ENCODE measurements around the gene NRBF2. TPM values are rescaled to one million over a fixed set of nuclear protein-coding genes. Genes with fewer than 3 reads are reported as not detected.
"Not testable (repeated sequence)": the region's sequence is repeated elsewhere in the genome, so short reads cannot be mapped to it uniquely, and the experiment has no call there.

Gene NRBF2
- total RNA-seq (2021) (14.7 and 22.1 TPM in 2 replicates), Bru-seq, nascent RNA (percentile 85 among the genes with signal in this experiment), BruChase-seq, experiment 1, labeled RNA remaining after a 2-hour chase (percentile 78 among the genes with signal in this experiment), BruChase-seq, experiment 2, labeled RNA remaining after a 6-hour chase (percentile 81 among the genes with signal in this experiment)
- long read RNA-seq, transcript NRBF2-201 (4 exons, 1,853 nt) = major isoform, 66 of 77 reads
- long read RNA-seq, partial matches to known transcripts = 2 of 77 reads
- long read RNA-seq, other reads (novel, unspliced or antisense) = 7 of 77 reads

GRCh38 chr10:63133056-63133820 lies at the start of gene NRBF2:
Gene NRBF2 (plus strand): TSS chr10:63133328. CDS start chr10:63133471, 143 bp downstream.
- ChIA-PET POLR2A (ENCODE audit: unreplicated experiment) (interaction anchor here (0.6 kb wide), 1 partner anchor 679 kb away, joined by 4 read pairs; no protein-coding TSS in a partner anchor), CTCF (no interaction called here)
- Histone ChIP-seq H3K4me1 (replicated peaks; ENCODE audit: insufficient read depth) (peaks cover 15% of the 10 kb centered on the region; the same call in 1 of the 2 replicates), H3K36me3 (ENCODE audit: low read depth) (0 out of 2 replicates have a peak, but pooled peaks cover 8% of the 10 kb centered on the region), H3K4me2 (peak within 1 kb of the TSS; percentile 84), H3K79me2 (ENCODE audit: low read depth) (peaks cover 49% of the 10 kb centered on the region), H3F3A (ENCODE audit: insufficient read depth, low read depth) (no peaks in the 10 kb centered on the region; the same call in 1 of the 2 replicates), H4K20me1 (ENCODE audit: insufficient read depth) (peaks cover 34% of the 10 kb centered on the region), H3K27ac (peak within 1 kb of the TSS; percentile 75), H2AFZ (peak within 1 kb of the TSS; percentile 93), H3K4me3 (peak within 1 kb of the TSS; percentile 87), H3K9me3 (ENCODE audit: insufficient read depth, low read depth) (peaks cover 7% of the 10 kb centered on the region), H3K27me3 (ENCODE audit: insufficient read depth, low read depth) (no peaks in the 10 kb centered on the region), H3K9me2 (ENCODE audit: insufficient read depth) (no peaks in the 10 kb centered on the region)
- no TSS peak for BruUV-seq (replicated peaks)
- DNase-seq = peak; percentile 95 to 98
- TF ChIP-seq EZH2 (IDR thresholded peaks at IDR 0.05; ENCODE audit: low read depth) (no peak), CTCF (conservative IDR thresholded peaks at IDR 0.05) (no peak; the same call in 1 of the 2 replicates)
- intact Hi-C loops (cut with micrococcal nuclease; ENCODE audit: unreplicated experiment) = loop anchor here (2.0 kb wide), 1 partner anchor 316 kb away; the partner anchor contains the start of gene EGR2

DNA sequence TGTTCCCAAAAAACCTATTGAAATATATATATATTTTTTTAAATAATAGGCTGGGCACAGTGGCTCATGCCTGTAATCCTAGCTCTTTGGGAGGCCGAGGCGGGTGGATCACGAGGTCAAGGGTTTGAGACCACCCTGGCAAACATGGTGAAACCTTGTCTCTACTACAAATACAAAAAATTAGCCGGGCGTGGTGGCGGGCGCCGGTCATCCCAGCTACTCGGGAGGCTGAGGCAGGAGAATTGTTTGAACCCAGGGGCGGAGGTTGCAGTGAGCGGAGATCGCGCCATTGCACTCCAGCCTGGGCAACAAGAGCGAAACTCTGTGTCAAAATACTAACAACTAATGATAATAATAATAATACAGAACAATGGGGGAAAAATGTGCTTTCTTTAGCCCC lies 49.7 kb upstream of the NRBF2 start:
- H3K79me2 ChIP-seq (ENCODE audit: low read depth); POLR2A ChIA-PET (ENCODE audit: unreplicated experiment); H3K27ac ChIP-seq; DNase-seq; H2AFZ ChIP-seq; H3F3A ChIP-seq (ENCODE audit: insufficient read depth, low read depth); H4K20me1 ChIP-seq (ENCODE audit: insufficient read depth); CTCF ChIA-PET; H3K36me3 ChIP-seq (ENCODE audit: low read depth); H3K27me3 ChIP-seq (ENCODE audit: insufficient read depth, low read depth); H3K9me3 ChIP-seq (ENCODE audit: insufficient read depth, low read depth); H3K4me1 ChIP-seq (replicated peaks; ENCODE audit: insufficient read depth); H3K4me3 ChIP-seq; H3K9me2 ChIP-seq (ENCODE audit: insufficient read depth); H3K4me2 ChIP-seq; BruUV-seq (replicated peaks): not testable (repeated sequence)
- intact Hi-C loops (cut with micrococcal nuclease; ENCODE audit: unreplicated experiment) = loop anchor here (5.0 to 10.0 kb wide), 5 partner anchors 491 to 1836 kb away; partner anchors contain the start of gene ARID5B

DNA sequence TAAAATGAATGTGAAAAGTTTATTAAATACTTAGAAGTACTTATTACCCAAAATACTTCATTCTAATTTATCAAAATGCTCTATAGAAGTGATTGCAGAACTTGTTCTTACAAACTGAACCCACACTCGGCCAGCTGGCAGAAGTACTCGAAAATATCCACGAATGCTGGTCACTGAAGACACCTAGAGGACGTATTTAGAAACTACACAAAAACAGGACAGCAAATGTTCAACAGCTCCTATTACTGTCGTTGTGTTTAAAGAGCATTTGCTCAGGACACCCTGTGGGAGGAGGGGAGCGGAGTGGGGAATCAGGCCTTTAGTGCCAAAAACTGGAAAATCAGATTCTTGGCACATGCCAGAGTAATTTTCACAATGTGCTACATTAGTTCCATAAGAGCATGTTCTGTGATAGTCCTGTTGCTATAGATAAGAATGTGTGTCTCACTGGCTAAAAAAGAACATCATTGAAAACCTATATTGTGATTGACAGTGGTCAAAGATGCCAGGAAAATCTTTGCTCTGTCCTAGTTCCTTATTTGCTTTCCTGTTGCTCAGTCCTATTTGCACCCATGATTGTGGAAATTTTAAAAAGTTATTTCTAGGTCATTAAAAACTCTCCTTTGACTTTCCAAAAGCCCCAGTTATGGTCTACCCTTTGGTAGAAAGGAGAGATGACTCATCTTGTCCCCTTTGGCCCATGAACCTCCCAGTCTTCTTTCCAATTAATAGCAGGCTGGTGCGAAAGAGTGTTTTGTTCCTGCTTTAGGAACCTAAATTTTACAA lies 49.0 kb upstream of the NRBF2 start:
- TF ChIP-seq EZH2 (IDR thresholded peaks at IDR 0.05; ENCODE audit: low read depth) (no peak), CTCF (conservative IDR thresholded peaks at IDR 0.05) (peak; percentile 84)
- Histone ChIP-seq H3K27me3 (ENCODE audit: insufficient read depth, low read depth) (no peaks in the 10 kb centered on the region), H3F3A (ENCODE audit: insufficient read depth, low read depth) (no peaks in the 10 kb centered on the region), H2AFZ (no peak overlapping the region), H3K27ac (no peak overlapping the region), H3K4me1 (replicated peaks; ENCODE audit: insufficient read depth) (no peaks in the 10 kb centered on the region), H3K9me3 (ENCODE audit: insufficient read depth, low read depth) (no peaks in the 10 kb centered on the region), H4K20me1 (ENCODE audit: insufficient read depth) (no peaks in the 10 kb centered on the region), H3K36me3 (ENCODE audit: low read depth) (no peaks in the 10 kb centered on the region), H3K79me2 (ENCODE audit: low read depth) (no peaks in the 10 kb centered on the region), H3K9me2 (ENCODE audit: insufficient read depth) (no peaks in the 10 kb centered on the region), H3K4me2 (no peak overlapping the region), H3K4me3 (no peak overlapping the region)
- intact Hi-C loops (cut with micrococcal nuclease; ENCODE audit: unreplicated experiment) = loop anchor here (5.0 to 10.0 kb wide), 5 partner anchors 492 to 1837 kb away; partner anchors contain the start of gene ARID5B
- BruUV-seq (replicated peaks) = no TSS peak
- peak; percentile 24 to 53 for DNase-seq
- ChIA-PET POLR2A (ENCODE audit: unreplicated experiment) (interaction anchor here (0.6 kb wide), 1 partner anchor 50 kb away, joined by 4 read pairs; no protein-coding TSS in a partner anchor), CTCF (no interaction called here)
